B cell (primary cell): ENCODE results near the gene SEC61B. TPM values are rescaled to one million over a fixed set of nuclear protein-coding genes. Genes with fewer than 3 reads are reported as not detected.

Experiments
- ATAC-seq: fragments of 200-7000 bp; cut with Tn5 transposase; one replicate; pipeline ENCODE4 v1.10.0; 2021; ENCODE audit warnings: low read depth, mild to moderate bottlenecking, moderate number of reproducible peaks, moderate library complexity
- CTCF ChIA-PET: fragments of 350-600 bp; sonication (Branson Sonifier 250); formaldehyde crosslinking; loops from one replicate; lab custom pipeline; 2021; ENCODE audit warnings: antibody characterized with exemption, inconsistent platforms; lab: Charles Lee
- POLR2A ChIA-PET: fragments of 350-600 bp; sonication (Branson Sonifier 250); formaldehyde crosslinking; loops from one replicate; lab custom pipeline; 2021; ENCODE audit warnings: antibody characterized with exemption; lab: Charles Lee
- DNase-seq: peaks from one replicate; pipeline ENCODE4 v3.0.0; 2013
- H2AFZ ChIP-seq: 2 replicates; pipeline ENCODE4 v1.6.1; 2012; ENCODE audit warnings: mild to moderate bottlenecking, low read depth, low read length; ENCODE audit not compliant: insufficient read depth, poor library complexity, severe bottlenecking
- H3K27ac ChIP-seq, 2 donors: 1 replicate in 1 of 2; 2 replicates in 1 of 2; pipeline ENCODE4 v1.5.1; 2012 to 2013; ENCODE audit warnings: low read length in 2 of 2, mild to moderate bottlenecking in 2 of 2, moderate library complexity in 1 of 2
- H3K27me3 ChIP-seq, 4 experiments: fragments of 200-600 bp in 1 of 4; sonication (generic) in 1 of 4; replicated peaks in 1 of 4; 1 replicate in 2 of 4; 2 replicates in 2 of 4; pipeline versions ENCODE4 v1.6.1 to v1.7.0; 2013 to 2016; ENCODE audit warnings: low read length in 3 of 4, mild to moderate bottlenecking in 2 of 4, mixed read lengths in 1 of 4, moderate library complexity in 1 of 4; ENCODE audit not compliant: insufficient read depth in 4 of 4, control insufficient read depth in 3 of 4; ENCODE audit errors: control extremely low read depth in 1 of 4
- H3K36me3 ChIP-seq, 2 experiments: replicated peaks in 1 of 2; 1 replicate in 1 of 2; 2 replicates in 1 of 2; pipeline versions ENCODE4 v1.6.1 to v1.7.1; 2013; ENCODE audit warnings: low read length in 1 of 2; ENCODE audit not compliant: insufficient read depth in 2 of 2, control insufficient read depth in 1 of 2; ENCODE audit errors: control extremely low read depth in 1 of 2, extremely low read depth in 1 of 2
- H3K4me1 ChIP-seq, 2 donors: fragments of 200-600 bp in 1 of 2; sonication (generic) in 1 of 2; 1 replicate in 1 of 2; 2 replicates in 1 of 2; pipeline versions ENCODE4 v1.5.1 to v1.6.1; 2013 to 2017; ENCODE audit warnings: low read length in 2 of 2; ENCODE audit not compliant: control insufficient read depth in 2 of 2, insufficient read depth in 2 of 2
- H3K4me2 ChIP-seq: replicated peaks from 2 replicates; pipeline ENCODE3; 2012; ENCODE audit warnings: mild to moderate bottlenecking, low read depth, low read length; ENCODE audit not compliant: poor library complexity, severe bottlenecking
- H3K4me3 ChIP-seq, 5 experiments: fragments of 200-600 bp in 1 of 5; sonication (generic) in 1 of 5; 1 replicate in 3 of 5; 2 replicates in 2 of 5; pipeline versions ENCODE4 v1.5.1 to v1.7.0; 2011 to 2016; ENCODE audit warnings: low read length in 4 of 5, mild to moderate bottlenecking in 4 of 5, low read depth in 2 of 5, control low read depth in 1 of 5, moderate library complexity in 1 of 5; ENCODE audit not compliant: insufficient read depth in 1 of 5; ENCODE audit errors: control extremely low read depth in 1 of 5, extremely low read depth in 1 of 5
- H3K79me2 ChIP-seq: fragments of 200-600 bp; sonication (generic); one replicate; pipeline ENCODE4 v1.6.0; 2016; ENCODE audit warnings: low read length; ENCODE audit not compliant: control insufficient read depth, insufficient read depth
- H3K9ac ChIP-seq: fragments of 200-600 bp; sonication (generic); 2 replicates; pipeline ENCODE4 v1.6.1; 2017; ENCODE audit warnings: mild to moderate bottlenecking, low read length, moderate library complexity
- H3K9me3 ChIP-seq, 3 donors: one replicate each; pipeline versions ENCODE4 v1.6.1 to v1.7.1; 2013; ENCODE audit warnings: low read length in 2 of 3; ENCODE audit not compliant: control insufficient read depth in 2 of 3, insufficient read depth in 1 of 3; ENCODE audit errors: control extremely low read depth in 1 of 3
- H4K20me1 ChIP-seq: 2 replicates; pipeline ENCODE4 v1.6.0; 2012; ENCODE audit warnings: mild to moderate bottlenecking, low read length; ENCODE audit not compliant: insufficient read depth, control insufficient read depth, poor library complexity, severe bottlenecking
- H3K27ac Mint-ChIP-seq: one replicate; pipeline ENCODE4 v1.8.0; 2021; ENCODE audit warnings: mixed read lengths
- H3K27me3 Mint-ChIP-seq: one replicate; pipeline ENCODE4 v1.8.0; 2021; ENCODE audit warnings: mixed read lengths
- H3K4me1 Mint-ChIP-seq: one replicate; pipeline ENCODE4 v1.8.0; 2021; ENCODE audit warnings: mixed read lengths
- H3K4me3 Mint-ChIP-seq: one replicate; pipeline ENCODE4 v1.8.0; 2021; ENCODE audit warnings: mixed read lengths
- H3K9me3 Mint-ChIP-seq: one replicate; pipeline ENCODE4 v1.8.0; 2022; ENCODE audit warnings: mixed read lengths; ENCODE audit not compliant: insufficient read depth
- CTCF ChIP-seq: fragments of 200-600 bp; IDR thresholded peaks from one replicate; pipeline ENCODE4 v1.8.0; 2022; ENCODE audit warnings: antibody characterized with exemption, mild to moderate bottlenecking
- EZH2 ChIP-seq: IDR thresholded peaks from 2 replicates; pipeline ENCODE4 v1.6.1; 2012; ENCODE audit warnings: borderline replicate concordance, low read depth, mild to moderate bottlenecking, moderate library complexity, low read length; ENCODE audit not compliant: insufficient read depth, poor library complexity, severe bottlenecking
- WGBS: methylation state at CpG from one replicate; pipeline ENCODE4 v1.1.5; 2013; ENCODE audit warnings: missing lambda C conversion rate; ENCODE audit not compliant: insufficient coverage; 5-methylcytosine and 5-hydroxymethylcytosine counted together
- intact Hi-C: fragments of 100-400 bp; cut with micrococcal nuclease; formaldehyde crosslinking; loops from one replicate; pipeline ENCODE4 v1.10.0; 2022
- polyA plus RNA-seq: library from polyadenylated mRNA; depleted of rRNA; stranded (reverse); fragments of >200 nt; gene quantifications from 2 replicates; pipeline ENCODE4 v1.2.3, GENCODE V29; 2012
- total RNA-seq, 2 donors: library from RNA; stranded (reverse); fragments of 120-200 nt in 1 of 2; gene quantifications; 1 replicate in 1 of 2; 2 replicates in 1 of 2; pipeline versions ENCODE4 v1.2.3 to v1.2.4, GENCODE V29; 2013 to 2022

Gene SEC61B
- total and polyA plus RNA-seq, 2 donors (not counting 1 experiment from before 2014, with no cell fraction given), result 70.2 to 92.1 TPM

GRCh38 chr9:99173570-99174504 is 48.2 kb upstream of the SEC61B start:
- Histone ChIP-seq H4K20me1 (no peaks in the 10 kb centered on the region), H3K36me3 (no peaks in the 10 kb centered on the region), H3K27ac (no peak overlapping the region), H3K9me3 (no peaks in the 10 kb centered on the region), H3K27me3 (no peaks in the 10 kb centered on the region), H3K9ac (no peak overlapping the region), H3K4me3 (no peak overlapping the region), H2AFZ (no peak overlapping the region), H3K4me2 (no peak overlapping the region), H3K79me2 (no peaks in the 10 kb centered on the region), H3K4me1 (peaks cover 3 to 7% of the 10 kb centered on the region in 2 donors)
- CTCF ChIA-PET, result interaction anchor here (0.6 to 3.6 kb wide), 4 partner anchors 8 to 11 kb away, joined by 3 to 27 read pairs (median 6); no protein-coding TSS in a partner anchor
- H3K9me3 Mint-ChIP-seq, result no peaks in the 10 kb centered on the region
- POLR2A ChIA-PET, result interaction anchor here (0.6 to 1.2 kb wide), 2 partner anchors 63 to 647 kb away, joined by 3 to 4 read pairs; no protein-coding TSS in a partner anchor
- TF ChIP-seq CTCF (no peak), EZH2 (no peak)
- no peaks in the 10 kb centered on the region for H3K27me3 Mint-ChIP-seq
- WGBS, result 93% methylated on average over 3 of the region's 10 CpGs
- H3K4me3 Mint-ChIP-seq, result no peak overlapping the region
- H3K4me1 Mint-ChIP-seq, result peaks cover 29% of the 10 kb centered on the region
- intact Hi-C loops, result no loop called here
- no peak overlapping the region for H3K27ac Mint-ChIP-seq
- DNase-seq (no peak), ATAC-seq (no peak)
